C4-2B (cell line): ENCODE measurements around the gene COX7A2L.
A peak's percentile ranks its signal among the peaks of the same experiment; 100 is the strongest.

Experiments used
- H3K27ac ChIP-seq: fragments of 450-650 bp; 2 replicates; pipeline ENCODE4 v1.5.1; 2017
- CTCF ChIP-seq: fragments of 450-650 bp; conservative IDR thresholded peaks from 2 replicates; pipeline ENCODE4 v1.5.1; 2017; ENCODE audit warnings: mild to moderate bottlenecking
- ZFX ChIP-seq: fragments of 450-650 bp; IDR thresholded peaks from 2 replicates; pipeline ENCODE4 v1.6.1; 2017

The COX7A2L gene

GRCh38 chr2:42317486-42317885 lies 43.5 kb downstream of the COX7A2L start:
- no peak overlapping the region for H3K27ac ChIP-seq
- no peak for TF ChIP-seq CTCF
- TF ChIP-seq ZFX, result no peak

GRCh38 chr2:42316910-42317309 lies 44.1 kb downstream of the COX7A2L start:
- TF ChIP-seq CTCF, result no peak
- no peak for TF ChIP-seq ZFX
- no peak overlapping the region for H3K27ac ChIP-seq

GRCh38 chr2:42315844-42316470 lies 45.1 kb downstream of the COX7A2L start:
- TF ChIP-seq CTCF, result no peak
- no peak overlapping the region for H3K27ac ChIP-seq

- no peak overlapping the region for H3K27ac ChIP-seq
- no peak for TF ChIP-seq CTCF
- TF ChIP-seq ZFX, result no peak
Measured at GRCh38 chr2:42314892-42315468, 46.0 kb downstream of the COX7A2L start.

GRCh38 chr2:42312106-42312505 lies 48.9 kb downstream of the COX7A2L start:
- TF ChIP-seq ZFX (no peak), CTCF (no peak)
- H3K27ac ChIP-seq, result peak overlapping the region; percentile 75

GRCh38 chr2:42310007-42310515 lies 51.0 kb downstream of the COX7A2L start:
- no peak overlapping the region for H3K27ac ChIP-seq

More at GRCh38 chr2:42310007-42310515, 51.0 kb downstream of the COX7A2L start:
- TF ChIP-seq ZFX (no peak), CTCF (no peak)
